ENCODE results near the gene ARID5B.

Gene ARID5B

GRCh38 chr10:61970182-61971002 lies 68.9 kb downstream of the ARID5B start:
- Histone ChIP-seq H3K36me3 (ENCODE audit: control insufficient read depth in 1 of 2, insufficient read depth in 2 of 2, low read length in 2 of 2) (no peaks in the 10 kb centered on the region), H4K12ac (ENCODE audit: low read depth, low read length) (no peak overlapping the region), H3K4me3 (ENCODE audit: low read depth, low read length) (no peak overlapping the region), H4K8ac (ENCODE audit: low read depth, low read length) (no peak overlapping the region), H4K91ac (ENCODE audit: low read depth, low read length) (no peak overlapping the region), H3K4me1 (ENCODE audit: control insufficient read depth in 1 of 2, insufficient read depth in 2 of 2, low read length in 2 of 2) (peaks cover 0 to 6% of the 10 kb centered on the region in 2 experiments), H2BK120ac (ENCODE audit: insufficient read depth, low read length, poor library complexity) (no peak overlapping the region), H3K4me2 (ENCODE audit: low read length) (no peak overlapping the region), H3K9me3 (ENCODE audit: insufficient read depth, low read depth, low read length) (no peaks in the 10 kb centered on the region), H2BK12ac (ENCODE audit: low read length) (no peak overlapping the region), H3K27me3 (ENCODE audit: insufficient read depth, low read length) (no peaks in the 10 kb centered on the region), H2BK5ac (ENCODE audit: low read depth, low read length, poor library complexity) (no peak overlapping the region), H3K4ac (ENCODE audit: low read depth, low read length) (no peak overlapping the region), H3K9ac (ENCODE audit: low read length) (no peak overlapping the region), H2AFZ (ENCODE audit: insufficient read depth, low read length, poor library complexity) (no peak overlapping the region), H3K18ac (ENCODE audit: low read length) (no peak overlapping the region), H3K27ac (ENCODE audit: low read depth, low read length) (no peak overlapping the region), H3K79me1 (ENCODE audit: low read length) (peaks cover 2% of the 10 kb centered on the region), H2AK5ac (ENCODE audit: low read length) (no peak overlapping the region), H3K14ac (ENCODE audit: low read length) (no peak overlapping the region), H3K23ac (ENCODE audit: low read length) (no peak overlapping the region), H3K79me2 (ENCODE audit: control insufficient read depth, insufficient read depth, low read length, poor library complexity) (no peaks in the 10 kb centered on the region)
- no peak for DNase-seq
- no CpG with 5 or more reads among the region's 6 CpGs for WGBS (ENCODE audit: extremely low coverage, insufficient coverage, insufficient read length)

GRCh38 chr10:61971003-61971325 lies 69.5 kb downstream of the ARID5B start:
- Histone ChIP-seq H3K4me1 (ENCODE audit: control insufficient read depth in 1 of 2, insufficient read depth in 2 of 2, low read length in 2 of 2) (peaks cover 0 to 6% of the 10 kb centered on the region in 2 experiments), H2BK12ac (ENCODE audit: low read length) (no peak overlapping the region), H3K79me1 (ENCODE audit: low read length) (peaks cover 4% of the 10 kb centered on the region), H2AK5ac (ENCODE audit: low read length) (no peak overlapping the region), H3K4me3 (ENCODE audit: low read depth, low read length) (no peak overlapping the region), H3K23ac (ENCODE audit: low read length) (no peak overlapping the region), H2AFZ (ENCODE audit: insufficient read depth, low read length, poor library complexity) (no peak overlapping the region), H3K36me3 (ENCODE audit: control insufficient read depth in 1 of 2, insufficient read depth in 2 of 2, low read length in 2 of 2) (no peaks in the 10 kb centered on the region), H3K4ac (ENCODE audit: low read depth, low read length) (no peak overlapping the region), H3K9ac (ENCODE audit: low read length) (no peak overlapping the region), H4K91ac (ENCODE audit: low read depth, low read length) (no peak overlapping the region), H3K14ac (ENCODE audit: low read length) (no peak overlapping the region), H3K27ac (ENCODE audit: low read depth, low read length) (no peak overlapping the region), H2BK5ac (ENCODE audit: low read depth, low read length, poor library complexity) (no peak overlapping the region), H4K8ac (ENCODE audit: low read depth, low read length) (no peak overlapping the region), H3K18ac (ENCODE audit: low read length) (no peak overlapping the region), H3K79me2 (ENCODE audit: control insufficient read depth, insufficient read depth, low read length, poor library complexity) (no peaks in the 10 kb centered on the region), H3K27me3 (ENCODE audit: insufficient read depth, low read length) (no peaks in the 10 kb centered on the region), H2BK120ac (ENCODE audit: insufficient read depth, low read length, poor library complexity) (no peak overlapping the region), H4K12ac (ENCODE audit: low read depth, low read length) (no peak overlapping the region), H3K4me2 (ENCODE audit: low read length) (no peak overlapping the region), H3K9me3 (ENCODE audit: insufficient read depth, low read depth, low read length) (no peaks in the 10 kb centered on the region)
- DNase-seq = no peak

GRCh38 chr10:61973169-61973568 lies 71.7 kb downstream of the ARID5B start:
- no peak overlapping the region for H4K8ac ChIP-seq (ENCODE audit: low read depth, low read length)
- no CpG with 5 or more reads among the region's 2 CpGs for whole genome bisulfite sequencing (ENCODE audit: extremely low coverage, insufficient coverage, insufficient read length)

GRCh38 chr10:61973906-61974305 lies 72.4 kb downstream of the ARID5B start:
- Histone ChIP-seq H3K4me1 (ENCODE audit: control insufficient read depth in 1 of 2, insufficient read depth in 2 of 2, low read length in 2 of 2) (peaks cover 0 to 6% of the 10 kb centered on the region in 2 experiments), H3K27me3 (ENCODE audit: insufficient read depth, low read length) (no peaks in the 10 kb centered on the region), H4K8ac (ENCODE audit: low read depth, low read length) (no peak overlapping the region), H3K23ac (ENCODE audit: low read length) (no peak overlapping the region), H3K36me3 (ENCODE audit: control insufficient read depth in 1 of 2, insufficient read depth in 2 of 2, low read length in 2 of 2) (no peaks in the 10 kb centered on the region), H4K91ac (ENCODE audit: low read depth, low read length) (no peak overlapping the region), H2AK5ac (ENCODE audit: low read length) (no peak overlapping the region), H3K14ac (ENCODE audit: low read length) (no peak overlapping the region), H3K9ac (ENCODE audit: low read length) (no peak overlapping the region), H3K4me2 (ENCODE audit: low read length) (no peak overlapping the region), H3K79me2 (ENCODE audit: control insufficient read depth, insufficient read depth, low read length, poor library complexity) (no peaks in the 10 kb centered on the region), H2AFZ (ENCODE audit: insufficient read depth, low read length, poor library complexity) (no peak overlapping the region), H2BK5ac (ENCODE audit: low read depth, low read length, poor library complexity) (no peak overlapping the region), H2BK12ac (ENCODE audit: low read length) (no peak overlapping the region), H4K12ac (ENCODE audit: low read depth, low read length) (no peak overlapping the region), H3K79me1 (ENCODE audit: low read length) (peaks cover 7% of the 10 kb centered on the region), H3K27ac (ENCODE audit: low read depth, low read length) (no peak overlapping the region), H3K18ac (ENCODE audit: low read length) (no peak overlapping the region), H2BK120ac (ENCODE audit: insufficient read depth, low read length, poor library complexity) (no peak overlapping the region), H3K4me3 (ENCODE audit: low read depth, low read length) (no peak overlapping the region), H3K4ac (ENCODE audit: low read depth, low read length) (no peak overlapping the region), H3K9me3 (ENCODE audit: insufficient read depth, low read depth, low read length) (no peaks in the 10 kb centered on the region)
- no CpG with 5 or more reads among the region's 5 CpGs for WGBS (ENCODE audit: extremely low coverage, insufficient coverage, insufficient read length)
- no peak for DNase-seq

More at GRCh38 chr10:61973169-61973568, 71.7 kb downstream of the ARID5B start:
- no peak overlapping the region for H3K14ac ChIP-seq (ENCODE audit: low read length)
- H4K91ac ChIP-seq (ENCODE audit: low read depth, low read length) = no peak overlapping the region
- H2AK5ac ChIP-seq (ENCODE audit: low read length) = peak overlapping the region; percentile 19
- no peak overlapping the region for H2BK12ac ChIP-seq (ENCODE audit: low read length)
- DNase-seq = no peak
- peak overlapping the region; percentile 46 for H3K4ac ChIP-seq (ENCODE audit: low read depth, low read length)
- no peak overlapping the region for H3K27ac ChIP-seq (ENCODE audit: low read depth, low read length)
- no peaks in the 10 kb centered on the region for H3K36me3 ChIP-seq (ENCODE audit: control insufficient read depth in 1 of 2, insufficient read depth in 2 of 2, low read length in 2 of 2)
- peaks cover 0 to 6% of the 10 kb centered on the region in 2 experiments for H3K4me1 ChIP-seq (ENCODE audit: control insufficient read depth in 1 of 2, insufficient read depth in 2 of 2, low read length in 2 of 2)
- H3K79me1 ChIP-seq (ENCODE audit: low read length) = peaks cover 7% of the 10 kb centered on the region
- no peak overlapping the region for H3K9ac ChIP-seq (ENCODE audit: low read length)
- no peak overlapping the region for H2AFZ ChIP-seq (ENCODE audit: insufficient read depth, low read length, poor library complexity)
- H2BK120ac ChIP-seq (ENCODE audit: insufficient read depth, low read length, poor library complexity) = no peak overlapping the region
- H4K12ac ChIP-seq (ENCODE audit: low read depth, low read length) = no peak overlapping the region
- no peaks in the 10 kb centered on the region for H3K9me3 ChIP-seq (ENCODE audit: insufficient read depth, low read depth, low read length)
- H3K4me3 ChIP-seq (ENCODE audit: low read depth, low read length) = no peak overlapping the region
- no peak overlapping the region for H3K18ac ChIP-seq (ENCODE audit: low read length)
- no peak overlapping the region for H3K4me2 ChIP-seq (ENCODE audit: low read length)
- no peaks in the 10 kb centered on the region for H3K79me2 ChIP-seq (ENCODE audit: control insufficient read depth, insufficient read depth, low read length, poor library complexity)
- H3K23ac ChIP-seq (ENCODE audit: low read length) = no peak overlapping the region
- H3K27me3 ChIP-seq (ENCODE audit: insufficient read depth, low read length) = no peaks in the 10 kb centered on the region
- no peak overlapping the region for H2BK5ac ChIP-seq (ENCODE audit: low read depth, low read length, poor library complexity)
